Measurements from ENCODE around the gene TBRG1. TPM values are rescaled to one million over a fixed set of nuclear protein-coding genes. Genes with fewer than 3 reads are reported as not detected.

Gene TBRG1
- total RNA-seq, 1 donor from 2014 or later, result 29.7 TPM

GRCh38 chr11:124591430-124591829 is 31.2 kb upstream of the TBRG1 start:
- no peak for DNase-seq (ENCODE audit: extremely low spot score in 2 of 2)
- H3K27me3 ChIP-seq, result no peaks in the 10 kb centered on the region
- H3K36me3 ChIP-seq, result no peaks in the 10 kb centered on the region
- no peaks in the 10 kb centered on the region for H3K4me1 ChIP-seq
- no peak overlapping the region for H3K4me3 ChIP-seq
- no peak overlapping the region for H3K27ac ChIP-seq
- no peaks in the 10 kb centered on the region for H3K9me3 ChIP-seq
- TF ChIP-seq CTCF (IDR thresholded peaks at IDR 0.05) (no peak), POLR2AphosphoS5 (IDR thresholded peaks at IDR 0.05; ENCODE audit: insufficient read depth in 1 of 2, low read depth in 1 of 2) (no peak), POLR2A (IDR thresholded peaks at IDR 0.05) (no peak)
- intact Hi-C loops (cut with DNase I), result no loop called here

GRCh38 chr11:124592627-124593026 is 30.0 kb upstream of the TBRG1 start:
- TF ChIP-seq POLR2A (IDR thresholded peaks at IDR 0.05) (no peak), POLR2AphosphoS5 (IDR thresholded peaks at IDR 0.05; ENCODE audit: insufficient read depth in 1 of 2, low read depth in 1 of 2) (no peak), CTCF (IDR thresholded peaks at IDR 0.05) (no peak)
- no peaks in the 10 kb centered on the region for H3K27me3 ChIP-seq
- no peaks in the 10 kb centered on the region for H3K4me1 ChIP-seq
- no peak overlapping the region for H3K4me3 ChIP-seq
- no peak overlapping the region for H3K27ac ChIP-seq
- H3K36me3 ChIP-seq, result no peaks in the 10 kb centered on the region
- DNase-seq (ENCODE audit: extremely low spot score in 2 of 2), result no peak
- H3K9me3 ChIP-seq, result no peaks in the 10 kb centered on the region
- intact Hi-C loops (cut with DNase I), result no loop called here

GRCh38 chr11:124595302-124595701 is 27.4 kb upstream of the TBRG1 start:
- H3K27me3 ChIP-seq, result no peaks in the 10 kb centered on the region
- no peaks in the 10 kb centered on the region for H3K36me3 ChIP-seq
- intact Hi-C loops (cut with DNase I), result no loop called here
- no peak for DNase-seq (ENCODE audit: extremely low spot score in 2 of 2)
- no peaks in the 10 kb centered on the region for H3K4me1 ChIP-seq
- TF ChIP-seq POLR2AphosphoS5 (IDR thresholded peaks at IDR 0.05; ENCODE audit: insufficient read depth in 1 of 2, low read depth in 1 of 2), result no peak
- no peak for TF ChIP-seq POLR2A (IDR thresholded peaks at IDR 0.05)
- TF ChIP-seq CTCF (IDR thresholded peaks at IDR 0.05), result no peak
- H3K27ac ChIP-seq, result no peak overlapping the region
- H3K9me3 ChIP-seq, result no peaks in the 10 kb centered on the region
- H3K4me3 ChIP-seq, result no peak overlapping the region

- no peak for DNase-seq (ENCODE audit: extremely low spot score in 2 of 2)
- Histone ChIP-seq H3K36me3 (no peaks in the 10 kb centered on the region), H3K27ac (no peak overlapping the region), H3K27me3 (no peaks in the 10 kb centered on the region), H3K9me3 (no peaks in the 10 kb centered on the region), H3K4me1 (no peaks in the 10 kb centered on the region), H3K4me3 (no peak overlapping the region)
- intact Hi-C loops (cut with DNase I), result no loop called here
- TF ChIP-seq POLR2A (IDR thresholded peaks at IDR 0.05) (no peak), CTCF (IDR thresholded peaks at IDR 0.05) (no peak), POLR2AphosphoS5 (IDR thresholded peaks at IDR 0.05; ENCODE audit: insufficient read depth in 1 of 2, low read depth in 1 of 2) (no peak)
Observed at GRCh38 chr11:124597626-124598025, 25.0 kb upstream of the TBRG1 start.

- no peaks in the 10 kb centered on the region for H3K27me3 ChIP-seq
- no peak overlapping the region for H3K27ac ChIP-seq
- H3K9me3 ChIP-seq, result no peaks in the 10 kb centered on the region
- H3K4me3 ChIP-seq, result no peak overlapping the region
- no peaks in the 10 kb centered on the region for H3K4me1 ChIP-seq
- H3K36me3 ChIP-seq, result no peaks in the 10 kb centered on the region
- intact Hi-C loops (cut with DNase I), result no loop called here
- no peak for DNase-seq (ENCODE audit: extremely low spot score in 2 of 2)
- TF ChIP-seq POLR2A (IDR thresholded peaks at IDR 0.05), result no peak
- no peak for TF ChIP-seq CTCF (IDR thresholded peaks at IDR 0.05)
- no peak for TF ChIP-seq POLR2AphosphoS5 (IDR thresholded peaks at IDR 0.05; ENCODE audit: insufficient read depth in 1 of 2, low read depth in 1 of 2)
Observed at GRCh38 chr11:124600621-124601320, 21.9 kb upstream of the TBRG1 start.
